ENCODE measurements around the gene UTS2R. TPM values are rescaled to one million over a fixed set of nuclear protein-coding genes. Genes with fewer than 3 reads are reported as not detected.

UTS2R gene
- not detected in 2 replicates for total RNA-seq
- long read RNA-seq = 0 reads

DNA sequence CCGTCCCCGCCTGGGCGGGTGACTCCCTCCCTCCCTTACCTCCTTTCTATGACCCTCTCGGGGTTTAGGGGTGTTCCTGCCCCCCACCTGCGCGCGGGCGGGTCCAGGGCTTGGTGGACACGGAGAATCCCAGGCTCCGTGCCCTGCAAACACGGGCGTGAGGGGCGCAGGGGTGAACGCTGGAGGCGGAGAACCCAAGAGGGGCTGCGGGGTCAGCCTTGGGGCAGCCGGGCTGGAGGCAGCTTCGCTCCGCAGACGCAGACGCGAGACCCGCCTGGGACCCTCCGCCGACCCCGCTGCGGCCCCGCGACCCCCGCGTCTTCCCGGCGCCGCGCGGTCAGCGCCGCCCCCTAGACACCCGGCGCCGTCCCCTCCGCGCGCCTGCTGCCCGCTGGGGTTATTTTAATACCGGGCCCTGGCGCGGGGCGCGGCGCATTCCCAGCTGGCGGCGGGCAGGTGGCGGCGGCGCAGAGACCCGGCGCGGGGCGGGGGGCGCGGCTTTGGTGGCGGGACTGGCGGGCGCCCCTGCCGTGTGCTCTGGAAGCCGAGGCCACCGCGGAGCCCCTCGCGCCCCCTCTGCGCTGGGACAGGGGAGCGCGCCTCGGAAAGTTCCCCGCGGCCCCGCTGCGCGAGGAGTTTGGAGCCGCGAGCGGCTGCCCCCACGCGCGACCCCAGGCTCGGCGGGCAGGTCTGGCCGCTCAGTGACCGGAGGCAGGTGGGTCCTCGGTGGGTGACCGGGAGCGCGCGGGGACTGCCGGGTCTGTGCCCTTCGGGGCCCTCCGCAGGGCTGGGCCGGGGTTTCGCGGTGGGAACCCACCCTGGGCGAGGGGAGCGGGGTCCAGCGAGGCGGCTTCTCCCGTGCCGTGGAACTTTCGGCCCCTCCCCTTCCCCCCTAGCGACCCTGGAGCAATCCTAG, at the start of gene UTS2R:
Gene UTS2R (plus strand): TSS at position 433 of the 916 bp plus-strand sequence. CDS start 2,560 bp downstream, outside the sequence.
- H3K4me3 Mint-ChIP-seq (ENCODE audit: unreplicated experiment) = peak within 1 kb of the TSS; percentile 47
- no peak for DNase-seq (ENCODE audit: extremely low spot score, unreplicated experiment)
- peaks cover 11% of the 10 kb centered on the region for H3K4me1 Mint-ChIP-seq (ENCODE audit: unreplicated experiment)
- H3K27me3 Mint-ChIP-seq (ENCODE audit: unreplicated experiment) = peaks cover 40% of the 10 kb centered on the region
- H3K9me3 Mint-ChIP-seq (ENCODE audit: unreplicated experiment) = no peaks in the 10 kb centered on the region
- H3K27ac Mint-ChIP-seq (ENCODE audit: unreplicated experiment) = no peak within 1 kb of the TSS
- TF ChIP-seq, protein P1, sequence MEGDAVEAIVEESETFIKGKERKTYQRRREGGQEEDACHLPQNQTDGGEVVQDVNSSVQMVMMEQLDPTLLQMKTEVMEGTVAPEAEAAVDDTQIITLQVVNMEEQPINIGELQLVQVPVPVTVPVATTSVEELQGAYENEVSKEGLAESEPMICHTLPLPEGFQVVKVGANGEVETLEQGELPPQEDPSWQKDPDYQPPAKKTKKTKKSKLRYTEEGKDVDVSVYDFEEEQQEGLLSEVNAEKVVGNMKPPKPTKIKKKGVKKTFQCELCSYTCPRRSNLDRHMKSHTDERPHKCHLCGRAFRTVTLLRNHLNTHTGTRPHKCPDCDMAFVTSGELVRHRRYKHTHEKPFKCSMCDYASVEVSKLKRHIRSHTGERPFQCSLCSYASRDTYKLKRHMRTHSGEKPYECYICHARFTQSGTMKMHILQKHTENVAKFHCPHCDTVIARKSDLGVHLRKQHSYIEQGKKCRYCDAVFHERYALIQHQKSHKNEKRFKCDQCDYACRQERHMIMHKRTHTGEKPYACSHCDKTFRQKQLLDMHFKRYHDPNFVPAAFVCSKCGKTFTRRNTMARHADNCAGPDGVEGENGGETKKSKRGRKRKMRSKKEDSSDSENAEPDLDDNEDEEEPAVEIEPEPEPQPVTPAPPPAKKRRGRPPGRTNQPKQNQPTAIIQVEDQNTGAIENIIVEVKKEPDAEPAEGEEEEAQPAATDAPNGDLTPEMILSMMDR (IDR thresholded peaks at IDR 0.05) = no peak
- no peaks in the 10 kb centered on the region for H3K36me3 Mint-ChIP-seq (ENCODE audit: unreplicated experiment)

DNA sequence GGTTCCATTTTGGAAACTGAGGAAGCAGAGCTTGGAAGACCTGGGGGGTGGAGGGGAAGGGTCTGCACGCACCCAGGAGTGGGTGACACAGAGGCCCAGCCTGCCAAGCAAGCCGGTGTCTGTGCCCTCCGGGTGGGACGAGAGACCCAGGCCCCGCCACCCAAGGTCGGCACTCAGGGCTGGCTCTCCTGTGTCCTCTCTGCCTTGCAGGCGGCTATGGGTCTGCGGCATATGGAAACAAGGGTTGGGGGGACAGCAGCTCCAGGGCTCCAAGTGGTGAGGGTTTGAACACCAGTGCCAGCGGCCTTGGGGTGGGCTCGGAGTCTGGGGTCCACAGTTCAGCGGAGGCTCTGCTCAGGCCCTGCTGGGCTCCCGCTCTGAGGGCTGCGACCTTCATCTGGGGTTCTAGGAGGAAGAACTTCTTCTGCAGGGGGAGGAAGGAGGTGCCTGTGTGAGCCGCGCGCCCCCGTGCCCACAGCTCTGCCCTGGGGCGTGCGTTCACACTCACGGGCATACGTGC, 49.6 kb upstream of the UTS2R start:
- no peaks in the 10 kb centered on the region for H3K27me3 Mint-ChIP-seq (ENCODE audit: unreplicated experiment)
- no peak for DNase-seq (ENCODE audit: extremely low spot score, unreplicated experiment)
- peaks cover 1% of the 10 kb centered on the region for H3K4me1 Mint-ChIP-seq (ENCODE audit: unreplicated experiment)
- H3K4me3 Mint-ChIP-seq (ENCODE audit: unreplicated experiment) = no peak overlapping the region
- H3K36me3 Mint-ChIP-seq (ENCODE audit: unreplicated experiment) = no peaks in the 10 kb centered on the region
- H3K27ac Mint-ChIP-seq (ENCODE audit: unreplicated experiment) = no peak overlapping the region
- no peaks in the 10 kb centered on the region for H3K9me3 Mint-ChIP-seq (ENCODE audit: unreplicated experiment)
- TF ChIP-seq, protein P1 (IDR thresholded peaks at IDR 0.05) = no peak

DNA sequence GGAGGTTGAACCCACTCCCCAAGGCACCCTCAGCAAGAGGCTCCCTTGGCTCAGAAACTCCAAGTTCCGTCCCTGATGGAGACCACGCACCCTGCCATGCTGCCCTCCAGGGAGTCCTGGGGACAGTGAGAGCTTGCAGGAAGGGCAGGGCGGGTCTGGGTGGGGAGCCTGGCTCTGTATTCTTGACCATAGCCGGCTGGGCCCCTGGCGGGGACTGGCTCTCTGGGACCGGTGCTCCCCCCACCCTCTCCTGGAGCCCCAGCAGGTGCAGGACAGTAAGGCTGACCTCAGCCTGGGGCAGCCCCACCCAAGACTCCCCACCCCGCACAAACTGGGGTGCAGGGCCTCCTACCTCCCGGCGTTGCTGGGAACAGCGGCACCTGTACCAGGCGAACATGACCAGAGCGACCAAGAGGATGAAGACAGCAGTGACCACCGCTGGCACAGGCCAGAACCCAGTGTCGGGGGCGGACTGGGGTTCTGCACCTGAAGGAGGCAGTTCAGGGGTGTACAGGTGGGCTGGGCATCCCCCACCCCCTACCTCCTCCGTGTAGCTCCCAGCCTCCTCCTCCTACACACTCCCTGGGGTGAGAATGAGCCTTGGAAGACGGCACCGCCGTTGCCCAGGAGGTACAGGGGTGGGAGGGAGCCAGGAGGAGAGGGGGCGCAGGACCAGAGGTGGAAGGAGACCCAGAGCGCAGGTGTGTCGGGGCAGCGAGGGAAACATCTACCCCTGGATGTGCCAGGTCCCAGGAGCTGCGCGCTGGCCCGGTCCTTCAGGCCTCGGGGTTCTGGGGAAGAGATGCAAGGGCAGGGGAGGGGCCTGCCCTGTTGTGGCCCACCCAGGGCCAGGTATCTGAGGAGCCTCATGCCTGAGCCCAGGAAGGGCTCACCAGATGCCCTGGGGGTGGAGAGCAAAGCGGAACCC, 48.8 kb upstream of the UTS2R start:
- H3K27me3 Mint-ChIP-seq (ENCODE audit: unreplicated experiment) = peaks cover 3% of the 10 kb centered on the region
- no peak for DNase-seq (ENCODE audit: extremely low spot score, unreplicated experiment)
- TF ChIP-seq, protein P1 (IDR thresholded peaks at IDR 0.05) = no peak
- no peaks in the 10 kb centered on the region for H3K9me3 Mint-ChIP-seq (ENCODE audit: unreplicated experiment)
- H3K4me1 Mint-ChIP-seq (ENCODE audit: unreplicated experiment) = peaks cover 6% of the 10 kb centered on the region
- H3K27ac Mint-ChIP-seq (ENCODE audit: unreplicated experiment) = no peak overlapping the region
- no peak overlapping the region for H3K4me3 Mint-ChIP-seq (ENCODE audit: unreplicated experiment)
- H3K36me3 Mint-ChIP-seq (ENCODE audit: unreplicated experiment) = no peaks in the 10 kb centered on the region

DNA sequence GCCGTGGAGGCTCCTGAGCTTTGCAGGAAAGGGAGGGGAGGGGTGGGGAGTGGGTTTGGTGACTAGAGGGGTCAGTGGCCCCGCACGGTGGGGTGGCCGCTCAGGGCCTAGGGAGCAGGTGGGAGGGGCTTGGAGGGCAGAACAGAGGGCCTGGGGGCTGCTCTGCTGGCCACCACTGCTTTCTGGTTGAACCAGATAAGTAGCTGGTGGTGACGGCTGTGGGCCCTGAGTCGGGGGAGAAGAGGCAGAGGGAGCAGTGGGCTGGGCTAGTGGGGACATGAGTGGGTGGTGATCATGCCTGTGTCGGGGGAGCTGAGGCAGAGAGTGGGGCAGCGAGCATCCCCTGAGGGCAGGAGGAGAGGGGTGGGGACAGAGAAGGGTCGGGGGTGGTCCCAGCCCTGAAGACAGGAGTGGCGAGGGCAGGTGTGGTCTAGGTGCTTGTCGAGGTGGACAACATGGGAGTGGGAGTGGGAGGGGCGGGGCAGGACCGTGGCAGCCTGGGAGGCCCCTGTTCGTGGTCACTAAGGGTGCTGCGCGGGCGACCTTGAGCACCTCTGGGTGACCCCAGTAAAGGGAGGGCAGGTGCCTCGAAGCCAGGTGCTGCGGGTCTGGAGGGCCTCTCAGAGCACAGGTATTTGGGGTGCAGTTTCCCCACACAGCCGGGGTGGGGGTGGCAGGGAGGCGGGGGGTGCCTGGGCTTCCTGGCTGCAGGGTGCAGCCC, 47.9 kb upstream of the UTS2R start:
- no peak overlapping the region for H3K27ac Mint-ChIP-seq (ENCODE audit: unreplicated experiment)
- H3K36me3 Mint-ChIP-seq (ENCODE audit: unreplicated experiment) = no peaks in the 10 kb centered on the region
- H3K9me3 Mint-ChIP-seq (ENCODE audit: unreplicated experiment) = no peaks in the 10 kb centered on the region
- DNase-seq (ENCODE audit: extremely low spot score, unreplicated experiment) = no peak
- H3K27me3 Mint-ChIP-seq (ENCODE audit: unreplicated experiment) = peaks cover 3% of the 10 kb centered on the region
- no peak overlapping the region for H3K4me3 Mint-ChIP-seq (ENCODE audit: unreplicated experiment)
- TF ChIP-seq, protein P1 (IDR thresholded peaks at IDR 0.05) = no peak
- H3K4me1 Mint-ChIP-seq (ENCODE audit: unreplicated experiment) = peaks cover 9% of the 10 kb centered on the region

Measured in osteocyte (in vitro differentiated cells).